GM19035 (cell line): ENCODE results near the gene SLC26A1.
"Not testable (repeated sequence)": the region's sequence is repeated elsewhere in the genome, so short reads cannot be mapped to it uniquely, and the experiment has no call there.

Source experiments
- ATAC-seq: cut with Tn5 transposase; IDR thresholded peaks from one replicate; pipeline ENCODE4 v1.9.1; 2021; ENCODE audit not compliant: unreplicated experiment

SLC26A1 gene

GRCh38 chr4:955931-956381 is 37.2 kb downstream of the SLC26A1 start:
- no peak for ATAC-seq

GRCh38 chr4:955161-955921 is 37.9 kb downstream of the SLC26A1 start:
- no peak for ATAC-seq

- no peak for ATAC-seq
These were observed 38.8 kb downstream of the SLC26A1 start for GRCh38 chr4:954211-955020.

- ATAC-seq = no peak
These were observed 39.7 kb downstream of the SLC26A1 start for GRCh38 chr4:953574-953915.

GRCh38 chr4:952881-953573 is 40.2 kb downstream of the SLC26A1 start:
- no peak for ATAC-seq

- ATAC-seq = no peak
These were observed 41.4 kb downstream of the SLC26A1 start for GRCh38 chr4:951594-952468.

GRCh38 chr4:951186-951585 is 42.0 kb downstream of the SLC26A1 start:
- ATAC-seq = no peak

- no peak for ATAC-seq
These were observed 42.8 kb downstream of the SLC26A1 start for GRCh38 chr4:950136-951020.

- no peak for ATAC-seq
These were observed 43.5 kb downstream of the SLC26A1 start for GRCh38 chr4:949656-950055.

- ATAC-seq = no peak
These were observed 44.3 kb downstream of the SLC26A1 start for GRCh38 chr4:948936-949300.

- ATAC-seq = no peak
These were observed 44.9 kb downstream of the SLC26A1 start for GRCh38 chr4:948101-948935.

- no peak for ATAC-seq
These were observed 45.7 kb downstream of the SLC26A1 start for GRCh38 chr4:947491-947971.

GRCh38 chr4:946517-947471 is 46.4 kb downstream of the SLC26A1 start:
- no peak for ATAC-seq

GRCh38 chr4:946103-946450 is 47.1 kb downstream of the SLC26A1 start:
- no peak for ATAC-seq

- ATAC-seq = no peak
These were observed 47.7 kb downstream of the SLC26A1 start for GRCh38 chr4:945274-946102.

GRCh38 chr4:939508-939907 is 53.7 kb downstream of the SLC26A1 start:
- not testable (repeated sequence) for ATAC-seq
